Measurements from ENCODE around the gene HIF1A. TPM values are rescaled to one million over a fixed set of nuclear protein-coding genes. Genes with fewer than 3 reads are reported as not detected.
A peak's percentile ranks its signal among the peaks of the same experiment; 100 is the strongest.
"Not testable (repeated sequence)": the region's sequence is repeated elsewhere in the genome, so short reads cannot be mapped to it uniquely, and the experiment has no call there.

The HIF1A gene
- total RNA-seq (2014; rRNA removed; shearing (Covaris generic); ENCODE audit: low replicate concordance): 58.5 and 77.4 TPM in 2 replicates

- DNase-seq: peak; percentile 96
- Histone ChIP-seq H3K4me3 (peak within 1 kb of the TSS; percentile 92), H3K27me3 (no peaks in the 10 kb centered on the region), H3K9me3 (no peaks in the 10 kb centered on the region), H3K36me3 (no peaks in the 10 kb centered on the region)
Measured at GRCh38 chr14:61694830-61695694, at the start of gene HIF1A. HIF1A (plus strand) TSS chr14:61695513; CDS start chr14:61695805, 292 bp downstream.

DNA sequence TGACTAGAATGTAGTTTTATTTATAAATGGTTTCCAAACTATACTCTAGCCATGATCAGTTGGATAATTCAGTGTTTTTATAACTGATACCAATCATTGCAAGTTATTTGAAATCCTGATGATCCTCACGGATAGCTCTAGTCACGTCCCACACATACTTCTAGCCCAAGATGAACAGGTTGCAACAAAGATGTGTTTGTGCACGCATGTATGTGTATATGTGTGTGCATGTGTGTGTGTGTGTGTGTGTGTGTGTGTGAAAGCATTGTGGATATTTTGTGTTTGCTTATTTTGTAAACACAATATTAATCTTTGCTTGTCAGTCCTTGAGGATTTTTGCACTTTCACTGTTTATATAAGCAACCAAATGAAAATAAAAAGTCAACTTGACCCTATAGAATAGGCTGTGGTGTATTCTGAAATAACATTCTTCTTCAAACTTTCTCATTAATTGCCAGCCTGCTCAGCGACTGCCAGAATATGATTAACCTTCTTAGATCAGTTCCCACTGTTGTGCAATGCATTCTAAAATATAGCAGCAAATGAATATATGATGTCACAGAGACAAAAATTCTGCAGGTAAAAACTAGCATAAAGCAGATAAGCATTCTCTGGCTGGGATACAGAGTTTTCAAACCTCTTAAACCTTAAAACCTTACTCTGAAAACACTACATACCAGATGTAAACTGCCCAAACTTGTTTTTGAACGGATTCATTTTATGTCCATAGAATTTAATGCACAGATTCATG, 48.8 kb upstream of the HIF1A start:
- DNase-seq: no peak
- H3K9me3 ChIP-seq: no peaks in the 10 kb centered on the region
- H3K4me3 ChIP-seq: no peak overlapping the region
- no peaks in the 10 kb centered on the region for H3K27me3 ChIP-seq
- no peaks in the 10 kb centered on the region for H3K36me3 ChIP-seq

DNA sequence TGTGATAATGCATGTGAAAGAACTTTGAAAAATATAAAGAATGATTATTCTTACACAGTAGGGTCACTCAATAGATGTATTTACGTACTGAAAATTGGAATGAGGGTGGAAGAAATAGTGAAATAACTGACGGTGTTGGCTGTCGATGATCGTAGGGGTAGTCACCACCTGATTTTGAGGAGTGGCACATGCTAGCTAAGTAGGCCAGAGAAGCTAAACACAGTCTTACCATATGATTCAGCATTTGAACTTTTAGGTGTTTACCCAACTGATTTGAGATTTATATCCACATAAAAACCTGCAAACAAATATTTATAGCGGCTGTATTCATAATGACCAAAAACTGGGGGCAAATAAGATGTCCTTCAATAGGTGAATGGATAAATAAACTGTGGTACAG, 47.6 kb upstream of the HIF1A start:
- DNase-seq: no peak
- no peaks in the 10 kb centered on the region for H3K9me3 ChIP-seq
- no peak overlapping the region for H3K4me3 ChIP-seq
- no peaks in the 10 kb centered on the region for H3K27me3 ChIP-seq
- no peaks in the 10 kb centered on the region for H3K36me3 ChIP-seq

GRCh38 chr14:61648377-61648776, 46.9 kb upstream of the HIF1A start:
- Histone ChIP-seq H3K36me3 (no peaks in the 10 kb centered on the region), H3K4me3 (no peak overlapping the region), H3K27me3 (no peaks in the 10 kb centered on the region), H3K9me3 (no peaks in the 10 kb centered on the region)
- no peak for DNase-seq

DNA sequence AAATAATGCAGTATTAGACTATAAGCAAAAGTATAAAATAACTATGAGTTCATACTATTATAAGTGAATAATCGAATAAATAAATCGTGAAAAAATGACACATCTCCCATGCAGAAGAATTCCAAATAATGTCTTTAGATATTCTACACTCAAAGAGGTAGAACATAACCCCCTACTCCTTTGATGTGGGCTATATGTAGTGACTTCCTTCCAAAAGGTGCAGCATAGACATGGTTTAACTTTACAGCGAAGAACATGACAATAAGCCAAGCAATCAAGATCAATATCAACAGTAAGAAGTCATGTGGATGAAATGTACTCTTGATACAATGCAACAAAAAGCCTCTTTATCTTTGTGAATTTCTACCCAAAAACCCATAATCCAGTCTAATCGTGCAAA, 46.0 kb upstream of the HIF1A start:
- Histone ChIP-seq H3K9me3 (no peaks in the 10 kb centered on the region), H3K4me3 (no peak overlapping the region), H3K27me3 (no peaks in the 10 kb centered on the region), H3K36me3 (no peaks in the 10 kb centered on the region)
- no peak for DNase-seq

- Histone ChIP-seq H3K4me3 (no peak overlapping the region), H3K9me3 (no peaks in the 10 kb centered on the region), H3K27me3 (no peaks in the 10 kb centered on the region), H3K36me3 (no peaks in the 10 kb centered on the region)
- DNase-seq: no peak
Measured at GRCh38 chr14:61651355-61651754, 44.0 kb upstream of the HIF1A start.

DNA sequence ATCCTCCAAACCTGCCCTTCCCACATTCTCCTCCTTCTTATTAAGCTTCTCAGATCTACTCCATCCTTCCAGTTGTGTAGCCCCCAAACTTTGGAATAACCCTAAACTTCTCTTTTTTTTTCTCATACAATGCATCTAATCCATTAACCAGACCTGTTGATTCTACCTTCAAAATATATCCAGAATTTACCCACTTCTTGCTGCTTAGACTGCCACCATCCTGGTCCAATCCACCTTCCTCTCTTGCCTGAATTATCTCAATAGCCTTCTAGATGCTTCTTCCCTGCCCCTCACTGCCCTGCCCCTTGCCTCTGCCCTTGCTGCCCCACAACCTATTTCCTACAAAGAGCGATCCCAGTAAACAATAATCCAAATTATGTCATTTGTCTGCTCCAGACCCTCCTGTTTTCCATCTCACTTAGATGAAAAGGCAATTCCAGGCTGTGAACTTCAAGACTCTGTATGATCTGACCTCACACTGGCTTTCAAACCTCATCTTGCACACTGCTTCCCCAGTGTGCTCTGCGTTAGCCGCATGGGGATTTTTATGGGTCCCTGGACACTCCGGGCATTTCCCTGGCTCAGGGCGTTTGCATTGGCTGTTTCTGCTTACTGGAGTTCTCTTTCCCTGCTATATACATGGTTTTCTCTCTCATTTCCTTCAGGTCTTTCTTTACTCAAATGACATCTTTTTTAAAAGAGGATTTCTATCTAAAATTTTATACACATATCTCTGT, 42.6 kb upstream of the HIF1A start:
- no peaks in the 10 kb centered on the region for H3K9me3 ChIP-seq
- H3K4me3 ChIP-seq: no peak overlapping the region
- H3K27me3 ChIP-seq: no peaks in the 10 kb centered on the region
- no peak for DNase-seq
- H3K36me3 ChIP-seq: no peaks in the 10 kb centered on the region

DNA sequence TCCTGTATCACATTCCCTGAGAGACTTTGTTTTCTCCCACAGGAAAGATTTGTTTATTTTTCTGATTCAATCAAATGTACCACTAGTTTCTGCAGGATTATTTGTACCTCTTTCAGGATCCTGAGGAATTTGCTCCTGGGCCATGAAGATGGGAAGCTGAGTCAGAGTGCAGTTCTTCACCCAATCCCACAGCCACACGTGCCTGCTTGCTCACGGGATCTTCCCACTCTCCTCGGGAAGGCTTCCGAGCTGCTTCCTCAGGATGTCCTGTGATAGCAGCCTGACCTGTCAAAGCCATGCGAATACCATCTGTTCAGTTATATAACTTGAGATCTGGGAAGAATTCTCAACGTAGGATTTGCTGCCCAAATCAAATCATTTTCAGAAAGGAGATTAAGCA, 41.8 kb upstream of the HIF1A start:
- Histone ChIP-seq H3K36me3 (no peaks in the 10 kb centered on the region), H3K27me3 (no peaks in the 10 kb centered on the region), H3K4me3 (no peak overlapping the region), H3K9me3 (no peaks in the 10 kb centered on the region)
- DNase-seq: peak; percentile 19

DNA sequence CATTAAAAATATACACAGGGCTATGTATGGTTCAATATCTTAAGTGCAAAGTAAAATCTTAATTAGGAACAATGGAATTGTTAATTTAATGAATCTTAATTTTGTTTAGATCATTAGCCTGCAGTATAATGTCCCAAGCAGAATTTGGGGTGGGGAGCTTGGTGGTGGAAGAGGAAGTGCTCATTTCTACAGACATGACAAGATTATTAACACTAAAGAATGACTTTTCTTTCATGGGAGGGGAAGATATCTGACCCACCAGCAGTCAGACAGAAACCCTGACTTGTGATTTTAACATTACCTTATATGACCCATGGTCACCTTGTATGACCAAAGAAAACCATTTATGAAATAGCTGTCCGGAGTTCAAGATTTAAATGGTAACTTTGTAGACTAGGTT, 41.3 kb upstream of the HIF1A start:
- no peaks in the 10 kb centered on the region for H3K36me3 ChIP-seq
- no peaks in the 10 kb centered on the region for H3K9me3 ChIP-seq
- no peak for DNase-seq
- H3K4me3 ChIP-seq: no peak overlapping the region
- no peaks in the 10 kb centered on the region for H3K27me3 ChIP-seq

DNA sequence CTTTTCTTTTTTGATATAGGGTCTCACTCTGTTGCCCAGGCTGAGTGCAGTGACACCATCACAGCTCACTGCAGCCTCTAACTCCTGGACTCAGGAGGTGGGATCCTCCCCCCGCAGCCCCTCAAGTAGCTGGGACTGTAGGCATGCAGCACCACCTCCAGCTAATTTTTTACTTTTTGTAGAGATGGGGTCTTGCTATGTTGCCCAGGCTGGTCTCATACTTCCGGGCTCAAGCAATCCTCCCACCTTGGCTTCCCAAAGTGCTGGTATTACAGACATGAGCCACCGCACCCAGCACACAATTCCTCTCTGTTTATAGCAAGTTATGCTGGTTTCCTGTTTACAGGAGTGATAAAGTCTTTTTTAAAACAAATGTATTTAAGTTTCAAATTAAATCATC, 39.5 kb upstream of the HIF1A start:
- Histone ChIP-seq H3K27me3 (no peaks in the 10 kb centered on the region), H3K4me3 (no peak overlapping the region), H3K36me3 (no peaks in the 10 kb centered on the region), H3K9me3 (no peaks in the 10 kb centered on the region)
- no peak for DNase-seq

GRCh38 chr14:61656341-61656740, 39.0 kb upstream of the HIF1A start:
- DNase-seq: no peak
- H3K9me3 ChIP-seq: no peaks in the 10 kb centered on the region
- no peaks in the 10 kb centered on the region for H3K36me3 ChIP-seq
- H3K27me3 ChIP-seq: no peaks in the 10 kb centered on the region
- H3K4me3 ChIP-seq: no peak overlapping the region

GRCh38 chr14:61658111-61658510, 37.2 kb upstream of the HIF1A start:
- H3K4me3 ChIP-seq, H3K27me3 ChIP-seq, DNase-seq, H3K9me3 ChIP-seq, H3K36me3 ChIP-seq: not testable (repeated sequence)

DNA sequence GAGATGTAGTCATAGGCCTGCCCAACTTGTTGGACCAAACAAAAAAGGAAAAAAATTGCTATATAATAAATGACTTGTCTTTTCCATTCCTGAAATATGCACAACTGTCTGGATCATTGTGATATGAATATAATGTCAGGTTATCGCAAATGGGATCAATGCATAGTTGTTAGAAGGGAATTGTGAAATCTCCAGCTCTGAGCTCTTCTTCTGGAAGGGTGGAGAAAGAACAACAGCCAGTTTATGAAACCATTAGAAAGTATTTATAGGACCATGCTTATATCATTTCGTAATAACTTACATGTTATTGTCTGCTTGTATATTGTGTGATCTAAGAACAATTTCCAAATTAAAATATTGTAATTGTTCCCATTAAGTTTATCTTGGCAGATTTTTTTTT, 35.7 kb upstream of the HIF1A start:
- Histone ChIP-seq H3K4me3 (no peak overlapping the region), H3K27me3 (no peaks in the 10 kb centered on the region), H3K9me3 (no peaks in the 10 kb centered on the region), H3K36me3 (no peaks in the 10 kb centered on the region)
- no peak for DNase-seq

- no peaks in the 10 kb centered on the region for H3K36me3 ChIP-seq
- no peak for DNase-seq
- H3K9me3 ChIP-seq: no peaks in the 10 kb centered on the region
- no peaks in the 10 kb centered on the region for H3K27me3 ChIP-seq
- no peak overlapping the region for H3K4me3 ChIP-seq
Measured at GRCh38 chr14:61661471-61662400, 33.6 kb upstream of the HIF1A start.

GRCh38 chr14:61662437-61663311, 32.6 kb upstream of the HIF1A start:
- peak; percentile 18 for DNase-seq
- no peaks in the 10 kb centered on the region for H3K27me3 ChIP-seq
- no peaks in the 10 kb centered on the region for H3K36me3 ChIP-seq
- no peak overlapping the region for H3K4me3 ChIP-seq
- H3K9me3 ChIP-seq: no peaks in the 10 kb centered on the region
